ENCODE measurements around the gene RHOD.

DNA sequence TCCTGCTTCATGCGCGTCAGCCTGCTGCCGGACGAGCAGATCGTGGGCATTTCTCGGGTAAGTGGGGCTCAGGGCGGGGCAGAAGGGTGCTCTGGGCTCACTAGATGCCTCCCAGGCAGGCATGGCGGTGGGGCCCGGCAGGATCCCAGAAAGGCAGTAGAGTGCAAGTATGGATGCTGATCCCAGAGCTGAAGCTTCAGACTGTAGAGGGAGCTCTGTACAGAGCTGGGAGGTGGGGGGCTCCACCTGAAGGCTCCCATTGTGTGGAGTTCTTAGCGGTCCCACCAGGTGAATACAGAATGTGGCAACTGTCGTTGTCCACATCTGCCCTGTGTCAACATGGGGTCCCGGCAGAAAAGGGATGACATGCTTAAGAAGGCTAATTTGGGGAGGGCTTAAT is 16.5 kb upstream of the RHOD start:
- TF ChIP-seq CTCF (IDR thresholded peaks at IDR 0.05; ENCODE audit: control extremely low read depth in 1 of 3, insufficient read depth in 1 of 3, low read depth in 1 of 3, low read length in 3 of 3) (peak in 1 of 3 experiments; percentile 1; a peak in 1 of 4 replicates), RFX5 (IDR thresholded peaks at IDR 0.05; ENCODE audit: borderline replicate concordance, low read depth, low read length) (no peak), PHF8 (conservative IDR thresholded peaks at IDR 0.05; ENCODE audit: low read depth, low read length) (no peak), GABPA (IDR thresholded peaks at IDR 0.05; ENCODE audit: borderline replicate concordance, insufficient read depth, low read length) (no peak), CEBPB (IDR thresholded peaks at IDR 0.05; ENCODE audit: low read depth, low read length) (no peak), TEAD4 (IDR thresholded peaks at IDR 0.05; ENCODE audit: low read depth, low read length) (no peak), RAD21 (IDR thresholded peaks at IDR 0.05 in 1 of 2, conservative IDR thresholded peaks at IDR 0.05 in 1 of 2; ENCODE audit: low read depth in 2 of 2, low read length in 2 of 2) (no peak), TAF1 (IDR thresholded peaks at IDR 0.05; ENCODE audit: low read depth, low read length) (no peak), EP300 (IDR thresholded peaks at IDR 0.05; ENCODE audit: borderline replicate concordance in 1 of 2, low read depth in 2 of 2, low read length in 2 of 2) (no peak), EZH2 (IDR thresholded peaks at IDR 0.05; ENCODE audit: low read depth, low read length, severe bottlenecking) (no peak)
- TF ChIP-seq, protein P1, sequence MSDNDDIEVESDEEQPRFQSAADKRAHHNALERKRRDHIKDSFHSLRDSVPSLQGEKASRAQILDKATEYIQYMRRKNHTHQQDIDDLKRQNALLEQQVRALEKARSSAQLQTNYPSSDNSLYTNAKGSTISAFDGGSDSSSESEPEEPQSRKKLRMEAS (IDR thresholded peaks at IDR 0.05): no peak

All from H1 (cell line).